PFSK-1 (cell line): ENCODE data around the gene CYTH4.
A peak's percentile ranks its signal among the peaks of the same experiment; 100 is the strongest.

Experiments used
- FOXP2 ChIP-seq: optimal IDR thresholded peaks from 2 replicates; pipeline ENCODE3; 2011; ENCODE audit warnings: borderline replicate concordance, control low read depth, inconsistent platforms; ENCODE audit not compliant: insufficient read depth; ENCODE audit errors: extremely low read length, extremely low read depth
- POLR2AphosphoS5 ChIP-seq: IDR thresholded peaks from 2 replicates; pipeline ENCODE4 v1.6.1; 2012; ENCODE audit warnings: low read depth, mild to moderate bottlenecking, control low read depth, low read length, moderate library complexity
- REST ChIP-seq, 2 experiments: IDR thresholded peaks; 2 replicates each; pipeline versions ENCODE4 v1.6.1 to v1.8.0; 2011 to 2012; ENCODE audit warnings: low read depth in 2 of 2, low read length in 2 of 2, control low read depth in 1 of 2, inconsistent platforms in 1 of 2, mild to moderate bottlenecking in 1 of 2, moderate library complexity in 1 of 2; ENCODE audit not compliant: insufficient read depth in 1 of 2
- SIN3A ChIP-seq: IDR thresholded peaks from 2 replicates; pipeline ENCODE4 v1.6.1; 2012; ENCODE audit warnings: mild to moderate bottlenecking, low read length, moderate library complexity, borderline replicate concordance; ENCODE audit not compliant: insufficient read depth
- TAF1 ChIP-seq: IDR thresholded peaks from 2 replicates; pipeline ENCODE4 v1.6.1; 2012; ENCODE audit warnings: low read length, control low read depth, borderline replicate concordance; ENCODE audit not compliant: insufficient read depth

CYTH4 gene

GRCh38 chr22:37302674-37303555, 20.6 kb downstream of the CYTH4 start:
- TF ChIP-seq REST (IDR thresholded peaks at IDR 0.05; ENCODE audit: insufficient read depth in 1 of 2, low read depth in 2 of 2, low read length in 2 of 2) (no peak), POLR2AphosphoS5 (no peak), TAF1 (no peak), SIN3A (no peak), FOXP2 (no peak)

- TF ChIP-seq TAF1 (no peak), SIN3A (no peak), FOXP2 (peak; percentile 16), POLR2AphosphoS5 (no peak), REST (IDR thresholded peaks at IDR 0.05; ENCODE audit: insufficient read depth in 1 of 2, low read depth in 2 of 2, low read length in 2 of 2) (no peak)
Observed at GRCh38 chr22:37303821-37304274, 21.5 kb downstream of the CYTH4 start.

GRCh38 chr22:37304595-37305343, 22.5 kb downstream of the CYTH4 start:
- TF ChIP-seq FOXP2 (no peak), REST (IDR thresholded peaks at IDR 0.05; ENCODE audit: insufficient read depth in 1 of 2, low read depth in 2 of 2, low read length in 2 of 2) (no peak), POLR2AphosphoS5 (no peak)

- TF ChIP-seq REST (IDR thresholded peaks at IDR 0.05; ENCODE audit: insufficient read depth in 1 of 2, low read depth in 2 of 2, low read length in 2 of 2) (no peak), POLR2AphosphoS5 (no peak), FOXP2 (no peak), SIN3A (no peak), TAF1 (no peak)
Observed at GRCh38 chr22:37305887-37306286, 23.6 kb downstream of the CYTH4 start.
